ENCODE results near the gene SLC7A5.
"Not testable (repeated sequence)": the region's sequence is repeated elsewhere in the genome, so short reads cannot be mapped to it uniquely, and the experiment has no call there.

Gene SLC7A5

DNA sequence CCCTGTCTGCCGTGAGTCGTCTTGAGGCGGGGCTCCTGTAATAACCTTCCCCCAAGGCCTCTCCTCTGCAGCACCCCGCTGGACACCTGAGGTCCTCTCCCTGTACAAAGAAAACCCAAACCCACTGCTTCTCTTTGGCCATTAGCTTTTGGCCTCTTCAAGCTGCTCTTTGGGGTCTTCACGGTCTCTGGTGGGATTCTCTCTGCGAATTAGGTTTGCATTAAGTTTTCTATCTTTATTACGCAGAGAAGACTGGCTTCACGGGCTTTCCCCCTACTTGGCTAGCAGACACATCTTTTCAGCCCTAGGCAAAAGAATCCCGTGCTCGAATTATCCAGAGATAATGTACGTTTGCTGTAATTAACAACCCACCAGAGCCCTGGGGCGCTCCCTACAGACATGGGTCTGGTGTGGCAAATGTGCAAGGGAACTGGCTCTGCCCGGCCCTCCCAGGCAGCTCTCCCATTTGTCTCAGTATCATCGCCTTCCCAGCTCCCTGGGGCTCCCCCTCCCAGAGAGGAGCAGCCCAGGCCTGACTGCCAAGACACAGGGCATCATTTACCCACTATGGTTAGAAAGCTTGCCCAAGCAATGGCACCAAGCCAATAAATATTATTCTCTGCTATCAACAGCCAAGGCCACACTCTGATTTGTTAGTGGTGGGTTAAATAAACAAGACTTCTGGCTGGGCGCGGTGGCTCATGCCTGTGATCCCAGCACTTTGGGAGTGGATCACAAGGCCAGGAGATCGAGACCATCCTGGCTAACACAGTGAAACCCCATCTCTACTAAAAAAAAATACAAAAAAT is 78.8 kb downstream of the SLC7A5 start:
- H3K27me3 ChIP-seq (ENCODE audit: insufficient read depth, low read length) = no peaks in the 10 kb centered on the region
- no peak overlapping the region for H3K4me3 ChIP-seq (ENCODE audit: low read length)
- H3K27ac ChIP-seq (ENCODE audit: low read depth, low read length) = no peak overlapping the region
- H3K4me1 ChIP-seq (ENCODE audit: insufficient read depth, low read length) = no peaks in the 10 kb centered on the region
- 92% methylated on average over 17 of the region's 17 CpGs for WGBS
- H3K36me3 ChIP-seq (ENCODE audit: insufficient read depth, low read length) = no peaks in the 10 kb centered on the region
- H3K9me3 ChIP-seq (ENCODE audit: insufficient read depth, low read depth, low read length) = no peaks in the 10 kb centered on the region
- no peak overlapping the region for H3K9ac ChIP-seq (ENCODE audit: low read depth, low read length)

DNA sequence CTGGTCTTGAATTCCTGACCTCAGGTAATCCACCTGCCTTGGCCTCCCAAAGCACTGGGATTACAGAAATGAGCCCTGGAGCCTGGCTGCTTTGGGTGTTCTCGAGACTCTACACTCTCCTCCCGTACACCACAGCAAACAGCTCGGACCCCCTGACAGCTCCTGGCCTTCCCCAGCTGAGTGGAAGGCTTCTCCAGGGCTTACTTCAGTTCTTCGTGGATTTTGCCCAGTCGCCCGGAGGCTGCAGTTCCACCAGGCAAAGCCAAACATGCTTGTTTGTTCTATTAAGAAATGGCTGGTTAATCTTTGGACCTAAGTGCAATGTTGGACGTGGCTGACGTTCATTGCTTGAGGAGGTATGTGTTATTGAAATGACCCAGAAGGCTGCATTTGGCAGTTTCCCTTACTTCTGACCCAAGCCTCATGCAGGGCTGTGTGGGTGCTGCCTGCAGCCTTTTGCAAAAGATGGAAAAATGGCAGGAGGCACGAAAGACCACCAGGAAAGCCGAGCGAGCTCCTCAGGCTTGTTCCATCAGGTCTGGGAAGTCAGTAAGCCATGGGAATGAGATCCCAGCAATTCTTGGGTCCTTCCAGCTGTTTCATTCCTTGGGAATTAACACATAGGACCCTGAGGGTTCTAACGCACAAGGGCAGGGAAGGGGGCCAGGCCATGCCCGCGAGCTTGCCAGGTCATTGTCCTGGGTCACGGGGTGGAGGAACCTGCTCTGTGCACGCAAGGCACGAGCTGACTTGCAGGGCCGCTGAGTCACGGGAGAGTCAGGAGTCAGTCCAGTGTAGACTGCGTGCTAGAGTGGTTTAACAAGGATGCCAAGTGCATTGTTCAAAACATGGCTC is 79.6 kb downstream of the SLC7A5 start:
- no peak overlapping the region for H3K9ac ChIP-seq (ENCODE audit: low read depth, low read length)
- H3K9me3 ChIP-seq (ENCODE audit: insufficient read depth, low read depth, low read length) = no peaks in the 10 kb centered on the region
- H3K4me3 ChIP-seq (ENCODE audit: low read length) = no peak overlapping the region
- H3K27ac ChIP-seq (ENCODE audit: low read depth, low read length) = no peak overlapping the region
- WGBS = 94% methylated on average over 20 of the region's 20 CpGs
- no peaks in the 10 kb centered on the region for H3K4me1 ChIP-seq (ENCODE audit: insufficient read depth, low read length)
- H3K36me3 ChIP-seq (ENCODE audit: insufficient read depth, low read length) = no peaks in the 10 kb centered on the region
- H3K27me3 ChIP-seq (ENCODE audit: insufficient read depth, low read length) = no peaks in the 10 kb centered on the region

- not testable (repeated sequence) for H3K4me1 ChIP-seq (ENCODE audit: insufficient read depth, low read length); H3K9ac ChIP-seq (ENCODE audit: low read depth, low read length); H3K4me3 ChIP-seq (ENCODE audit: low read length); H3K36me3 ChIP-seq (ENCODE audit: insufficient read depth, low read length); H3K27me3 ChIP-seq (ENCODE audit: insufficient read depth, low read length); H3K9me3 ChIP-seq (ENCODE audit: insufficient read depth, low read depth, low read length); H3K27ac ChIP-seq (ENCODE audit: low read depth, low read length)
- 91% methylated on average over 10 of the region's 10 CpGs for WGBS
Measured at GRCh38 chr16:87788730-87789436, 80.4 kb downstream of the SLC7A5 start.

DNA sequence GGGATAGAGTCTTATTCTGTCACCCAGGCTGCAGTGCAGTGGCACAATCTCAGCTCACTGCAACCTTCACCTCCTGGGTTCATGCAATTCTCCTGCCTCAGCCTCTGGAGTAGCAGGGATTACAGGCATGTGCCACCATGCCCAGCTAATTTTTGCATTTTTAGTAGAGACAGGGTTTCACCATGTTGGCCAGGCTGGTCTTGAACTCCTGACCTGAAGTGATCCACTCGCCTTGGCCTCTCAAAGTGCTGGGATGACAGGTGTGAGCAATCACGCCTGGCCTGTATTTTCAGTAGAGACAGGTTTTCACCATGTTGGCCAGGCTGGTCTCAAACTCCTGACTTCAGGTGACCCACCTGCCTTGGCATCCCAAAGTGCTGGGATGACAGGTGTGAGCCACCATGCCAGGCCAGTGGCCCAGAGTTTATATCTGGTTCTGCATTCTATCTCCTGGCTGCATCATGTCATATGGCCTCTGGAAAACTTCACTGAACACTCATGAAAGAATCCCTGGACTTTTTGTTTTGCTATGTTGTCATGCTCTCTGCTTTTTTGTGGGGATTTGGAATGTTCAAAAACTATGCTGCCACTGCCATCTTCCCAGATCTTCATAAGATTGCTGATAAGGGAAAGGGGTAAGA is 81.7 kb downstream of the SLC7A5 start:
- not testable (repeated sequence) for H3K4me3 ChIP-seq (ENCODE audit: low read length); H3K36me3 ChIP-seq (ENCODE audit: insufficient read depth, low read length); H3K9ac ChIP-seq (ENCODE audit: low read depth, low read length); H3K27me3 ChIP-seq (ENCODE audit: insufficient read depth, low read length); H3K27ac ChIP-seq (ENCODE audit: low read depth, low read length); H3K9me3 ChIP-seq (ENCODE audit: insufficient read depth, low read depth, low read length); H3K4me1 ChIP-seq (ENCODE audit: insufficient read depth, low read length)
- 95% methylated on average over 2 of the region's 2 CpGs for WGBS

- no peaks in the 10 kb centered on the region for H3K36me3 ChIP-seq (ENCODE audit: insufficient read depth, low read length)
- H3K9ac ChIP-seq (ENCODE audit: low read depth, low read length) = no peak overlapping the region
- WGBS = 80% methylated on average over 10 of the region's 10 CpGs
- no peaks in the 10 kb centered on the region for H3K27me3 ChIP-seq (ENCODE audit: insufficient read depth, low read length)
- H3K4me1 ChIP-seq (ENCODE audit: insufficient read depth, low read length) = no peaks in the 10 kb centered on the region
- H3K27ac ChIP-seq (ENCODE audit: low read depth, low read length) = no peak overlapping the region
- no peaks in the 10 kb centered on the region for H3K9me3 ChIP-seq (ENCODE audit: insufficient read depth, low read depth, low read length)
- no peak overlapping the region for H3K4me3 ChIP-seq (ENCODE audit: low read length)
Measured at GRCh38 chr16:87784812-87785211, 84.5 kb downstream of the SLC7A5 start.

DNA sequence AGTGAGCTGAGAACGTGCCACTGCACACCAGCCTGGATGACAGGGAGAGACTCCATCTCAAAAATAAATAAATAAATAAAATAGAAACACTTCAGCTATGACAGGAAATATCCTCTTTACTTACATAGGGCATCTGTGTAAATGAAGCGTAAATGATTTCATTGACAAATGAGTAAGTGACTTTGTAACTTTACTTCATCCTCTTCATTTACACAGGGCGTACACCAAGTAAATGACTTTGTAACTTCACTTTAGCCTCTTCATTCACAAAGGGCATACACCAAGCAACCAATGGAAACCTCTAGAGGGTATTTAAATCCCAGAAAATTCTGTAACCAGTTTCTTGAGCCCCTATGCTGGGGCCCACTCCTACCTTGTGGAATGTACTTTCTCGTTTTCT is 87.3 kb downstream of the SLC7A5 start:
- no peak overlapping the region for H3K9ac ChIP-seq (ENCODE audit: low read depth, low read length)
- no peak overlapping the region for H3K27ac ChIP-seq (ENCODE audit: low read depth, low read length)
- no peak overlapping the region for H3K4me3 ChIP-seq (ENCODE audit: low read length)
- peaks cover 7% of the 10 kb centered on the region; the same call in 1 of the 2 replicates for H3K4me1 ChIP-seq (ENCODE audit: insufficient read depth, low read length)
- H3K36me3 ChIP-seq (ENCODE audit: insufficient read depth, low read length) = no peaks in the 10 kb centered on the region
- no peaks in the 10 kb centered on the region for H3K9me3 ChIP-seq (ENCODE audit: insufficient read depth, low read depth, low read length)
- 98% methylated on average over 2 of the region's 4 CpGs for WGBS
- no peaks in the 10 kb centered on the region for H3K27me3 ChIP-seq (ENCODE audit: insufficient read depth, low read length)

GRCh38 chr16:87780385-87780989 is 88.8 kb downstream of the SLC7A5 start:
- no peaks in the 10 kb centered on the region for H3K9me3 ChIP-seq (ENCODE audit: insufficient read depth, low read depth, low read length)
- H3K4me1 ChIP-seq (ENCODE audit: insufficient read depth, low read length) = peaks cover 7% of the 10 kb centered on the region; the same call in 1 of the 2 replicates
- no peaks in the 10 kb centered on the region for H3K27me3 ChIP-seq (ENCODE audit: insufficient read depth, low read length)
- H3K36me3 ChIP-seq (ENCODE audit: insufficient read depth, low read length) = no peaks in the 10 kb centered on the region
- 89% methylated on average over 10 of the region's 10 CpGs for WGBS
- H3K9ac ChIP-seq (ENCODE audit: low read depth, low read length) = no peak overlapping the region
- no peak overlapping the region for H3K4me3 ChIP-seq (ENCODE audit: low read length)
- H3K27ac ChIP-seq (ENCODE audit: low read depth, low read length) = no peak overlapping the region
